Measurements from ENCODE around the gene HSD17B12. TPM values are rescaled to one million over a fixed set of nuclear protein-coding genes. Genes with fewer than 3 reads are reported as not detected.

HSD17B12 gene
- polyA plus RNA-seq, 1 donor from 2014 or later = 58.8 TPM

- Histone ChIP-seq H2AFZ (ENCODE audit: low read depth, low read length) (no peak overlapping the region), H3K9me3 (ENCODE audit: low read length) (no peaks in the 10 kb centered on the region), H3K9ac (ENCODE audit: low read length) (no peak overlapping the region), H3F3A (ENCODE audit: insufficient read depth, low read length, poor library complexity, severe bottlenecking) (no peaks in the 10 kb centered on the region), H3K4me2 (ENCODE audit: low read length) (no peak overlapping the region), H3K36me3 (ENCODE audit: insufficient read depth, low read length) (no peaks in the 10 kb centered on the region), H3K27me3 (ENCODE audit: insufficient read depth, low read depth, low read length) (no peaks in the 10 kb centered on the region), H3K4me3 (ENCODE audit: low read length) (no peak overlapping the region), H3K9me2 (ENCODE audit: insufficient read depth, low read length) (no peaks in the 10 kb centered on the region), H4K20me1 (ENCODE audit: insufficient read depth) (no peaks in the 10 kb centered on the region), H3K79me2 (replicated peaks; ENCODE audit: insufficient read depth, low read length) (no peaks in the 10 kb centered on the region), H3K27ac (ENCODE audit: low read length) (no peak overlapping the region)
- no peak for TF ChIP-seq REST (IDR thresholded peaks at IDR 0.05; ENCODE audit: borderline replicate concordance)
- TF ChIP-seq EP300 (conservative IDR thresholded peaks at IDR 0.05; ENCODE audit: poor library complexity, severe bottlenecking) = no peak
- no peak for TF ChIP-seq SMC3 (conservative IDR thresholded peaks at IDR 0.05; ENCODE audit: poor library complexity)
- TF ChIP-seq RAD21 (conservative IDR thresholded peaks at IDR 0.05) = no peak
- TF ChIP-seq EZH2 (IDR thresholded peaks at IDR 0.05; ENCODE audit: borderline replicate concordance, insufficient read depth, low read length, poor library complexity, severe bottlenecking) = no peak
- TF ChIP-seq MXI1 (conservative IDR thresholded peaks at IDR 0.05; ENCODE audit: poor library complexity, severe bottlenecking) = no peak
- TF ChIP-seq TAF1 (IDR thresholded peaks at IDR 0.05; ENCODE audit: low read depth) = no peak
- TF ChIP-seq POLR2AphosphoS5 (IDR thresholded peaks at IDR 0.05) = no peak
- TF ChIP-seq CTCF (IDR thresholded peaks at IDR 0.05; ENCODE audit: poor library complexity, severe bottlenecking) = no peak
Measured at GRCh38 chr11:43874078-43874477, 193.5 kb downstream of the HSD17B12 start.

- H3K9me3 ChIP-seq (ENCODE audit: low read length) = no peaks in the 10 kb centered on the region
- no peaks in the 10 kb centered on the region for H3F3A ChIP-seq (ENCODE audit: insufficient read depth, low read length, poor library complexity, severe bottlenecking)
- H3K36me3 ChIP-seq (ENCODE audit: insufficient read depth, low read length) = no peaks in the 10 kb centered on the region
- no peaks in the 10 kb centered on the region for H3K79me2 ChIP-seq (replicated peaks; ENCODE audit: insufficient read depth, low read length)
- no peak overlapping the region for H3K27ac ChIP-seq (ENCODE audit: low read length)
- no peak overlapping the region for H3K4me2 ChIP-seq (ENCODE audit: low read length)
- H2AFZ ChIP-seq (ENCODE audit: low read depth, low read length) = no peak overlapping the region
- no peaks in the 10 kb centered on the region for H3K9me2 ChIP-seq (ENCODE audit: insufficient read depth, low read length)
- no peak overlapping the region for H3K9ac ChIP-seq (ENCODE audit: low read length)
- TF ChIP-seq POLR2AphosphoS5 (IDR thresholded peaks at IDR 0.05) (no peak), RAD21 (conservative IDR thresholded peaks at IDR 0.05) (no peak), TAF1 (IDR thresholded peaks at IDR 0.05; ENCODE audit: low read depth) (no peak), MXI1 (conservative IDR thresholded peaks at IDR 0.05; ENCODE audit: poor library complexity, severe bottlenecking) (no peak), SMC3 (conservative IDR thresholded peaks at IDR 0.05; ENCODE audit: poor library complexity) (no peak), CTCF (IDR thresholded peaks at IDR 0.05; ENCODE audit: poor library complexity, severe bottlenecking) (no peak), EP300 (conservative IDR thresholded peaks at IDR 0.05; ENCODE audit: poor library complexity, severe bottlenecking) (no peak), REST (IDR thresholded peaks at IDR 0.05; ENCODE audit: borderline replicate concordance) (no peak), EZH2 (IDR thresholded peaks at IDR 0.05; ENCODE audit: borderline replicate concordance, insufficient read depth, low read length, poor library complexity, severe bottlenecking) (no peak)
- H3K4me3 ChIP-seq (ENCODE audit: low read length) = no peak overlapping the region
- H3K27me3 ChIP-seq (ENCODE audit: insufficient read depth, low read depth, low read length) = no peaks in the 10 kb centered on the region
- H4K20me1 ChIP-seq (ENCODE audit: insufficient read depth) = no peaks in the 10 kb centered on the region
Measured at GRCh38 chr11:43874738-43875137, 194.2 kb downstream of the HSD17B12 start.

All from neural cell (in vitro differentiated cells).